GM23338 (cell line): Measurements from ENCODE around the gene OSBPL7. TPM values are rescaled to one million over a fixed set of nuclear protein-coding genes. Genes with fewer than 3 reads are reported as not detected.
A peak's percentile ranks its signal among the peaks of the same experiment; 100 is the strongest.

ENCODE experiments used
- ATAC-seq: fragments of 200-7000 bp; cut with Tn5 transposase; 3 replicates; pipeline ENCODE4 v1.9.1; 2020
- DNase-seq: peaks from one replicate; pipeline ENCODE4 v3.0.0-alpha.2; 2015; ENCODE audit warnings: low spot score
- H2AFZ ChIP-seq: fragments of 200-600 bp; sonication (generic); 2 replicates; pipeline ENCODE4 v1.8.0; 2016; ENCODE audit warnings: antibody characterized with exemption, mild to moderate bottlenecking, moderate library complexity
- H3F3A ChIP-seq: fragments of 200-600 bp; sonication (generic); replicated peaks from 2 replicates; pipeline ENCODE4 v1.8.0; 2017; ENCODE audit warnings: antibody characterized with exemption, mixed run types, low read depth
- H3K27ac ChIP-seq: fragments of 200-600 bp; sonication (generic); 2 replicates; pipeline ENCODE4 v1.6.1; 2016; ENCODE audit warnings: low read depth
- H3K27me3 ChIP-seq: fragments of 200-600 bp; sonication (generic); 2 replicates; pipeline ENCODE4 v1.8.0; 2016; ENCODE audit warnings: mild to moderate bottlenecking, mixed run types, moderate library complexity; ENCODE audit not compliant: insufficient read depth
- H3K36me3 ChIP-seq: fragments of 200-600 bp; sonication (generic); 2 replicates; pipeline ENCODE4 v1.8.0; 2016; ENCODE audit warnings: mild to moderate bottlenecking; ENCODE audit not compliant: insufficient read depth
- H3K4me1 ChIP-seq: fragments of 200-600 bp; sonication (generic); 2 replicates; pipeline ENCODE4 v1.8.0; 2016; ENCODE audit warnings: mild to moderate bottlenecking, moderate library complexity; ENCODE audit not compliant: insufficient read depth
- H3K4me2 ChIP-seq: fragments of 200-600 bp; sonication (generic); 2 replicates; pipeline ENCODE4 v1.7.1; 2017; ENCODE audit warnings: mixed run types
- H3K4me3 ChIP-seq: fragments of 200-600 bp; sonication (generic); 2 replicates; pipeline ENCODE4 v1.6.1; 2016; ENCODE audit warnings: mixed run types
- H3K79me2 ChIP-seq: fragments of 200-600 bp; sonication (generic); replicated peaks from 2 replicates; pipeline ENCODE4 v1.8.0; 2017; ENCODE audit warnings: mild to moderate bottlenecking; ENCODE audit not compliant: insufficient read depth
- H3K9me2 ChIP-seq: fragments of 200-600 bp; sonication (generic); 2 replicates; pipeline ENCODE4 v1.8.0; 2017; ENCODE audit not compliant: insufficient read depth
- H4K20me1 ChIP-seq: fragments of 200-600 bp; sonication (generic); replicated peaks from 2 replicates; pipeline ENCODE4 v1.8.0; 2017; ENCODE audit warnings: mild to moderate bottlenecking; ENCODE audit not compliant: insufficient read depth
- H3K27ac Mint-ChIP-seq: 2 replicates; pipeline ENCODE4 v1.8.0; 2020; ENCODE audit warnings: inconsistent platforms, mild to moderate bottlenecking, moderate library complexity, mixed read lengths
- H3K27me3 Mint-ChIP-seq: 3 replicates; pipeline ENCODE4 v1.8.0; 2022; ENCODE audit warnings: low read depth, mild to moderate bottlenecking, moderate library complexity, mixed read lengths, inconsistent platforms; ENCODE audit not compliant: insufficient read depth, poor library complexity
- H3K36me3 Mint-ChIP-seq: 3 replicates; pipeline ENCODE4 v1.8.0; 2021; ENCODE audit warnings: low read depth, mild to moderate bottlenecking, inconsistent platforms, moderate library complexity, mixed read lengths
- H3K4me1 Mint-ChIP-seq: 3 replicates; pipeline ENCODE4 v1.8.0; 2020; ENCODE audit warnings: mild to moderate bottlenecking, inconsistent platforms, mixed read lengths
- H3K4me3 Mint-ChIP-seq: 3 replicates; pipeline ENCODE4 v1.8.0; 2021; ENCODE audit warnings: moderate library complexity, mild to moderate bottlenecking, inconsistent platforms, mixed read lengths
- H3K9me3 Mint-ChIP-seq: 3 replicates; pipeline ENCODE4 v1.8.0; 2020; ENCODE audit warnings: moderate library complexity, mild to moderate bottlenecking, inconsistent platforms, mixed read lengths
- CREB1 ChIP-seq: fragments of 250-450 bp; sonication (Bioruptor Pico); IDR thresholded peaks from 2 replicates; pipeline ENCODE4 v1.5.0; 2020; ENCODE audit warnings: low read depth, mild to moderate bottlenecking, moderate library complexity
- CTCF ChIP-seq, 2 experiments: fragments of 200-600 bp in 1 of 2; sonication (generic) in 1 of 2; conservative IDR thresholded peaks; 2 replicates each; pipeline versions ENCODE4 v1.5.1 to v1.6.1; 2016 to 2017; ENCODE audit warnings: antibody characterized with exemption in 2 of 2, low read depth in 2 of 2, mild to moderate bottlenecking in 2 of 2, moderate library complexity in 1 of 2
- EZH2 ChIP-seq: fragments of 200-600 bp; sonication (generic); IDR thresholded peaks from one replicate; pipeline ENCODE4 v1.8.0; 2017; ENCODE audit warnings: antibody characterized with exemption, mild to moderate bottlenecking, low read depth; ENCODE audit not compliant: unreplicated experiment
- EZH2phosphoT487 ChIP-seq: fragments of 200-600 bp; sonication (generic); IDR thresholded peaks from one replicate; pipeline ENCODE4 v1.8.1; 2018; ENCODE audit warnings: antibody characterized with exemption; ENCODE audit not compliant: unreplicated experiment
- JUNB ChIP-seq: IDR thresholded peaks from one replicate; pipeline ENCODE4 v1.6.1; 2016; ENCODE audit warnings: antibody characterized with exemption; ENCODE audit not compliant: unreplicated experiment
- NANOG ChIP-seq: IDR thresholded peaks from 2 replicates; pipeline ENCODE4 v1.6.1; 2016; ENCODE audit warnings: antibody characterized with exemption, borderline replicate concordance
- POLR2AphosphoS5 ChIP-seq: IDR thresholded peaks from 2 replicates; pipeline ENCODE4 v1.6.1; 2016; ENCODE audit warnings: antibody characterized with exemption, low read depth
- STAT1 ChIP-seq: IDR thresholded peaks from one replicate; pipeline ENCODE4 v1.6.1; 2016; ENCODE audit warnings: antibody characterized with exemption; ENCODE audit not compliant: unreplicated experiment
- ZNF114 ChIP-seq: fragments of 250-450 bp; sonication (Bioruptor Pico); IDR thresholded peaks from 2 replicates; pipeline ENCODE4 v1.5.0; 2020; ENCODE audit warnings: mild to moderate bottlenecking, moderate library complexity
- ZNF331 ChIP-seq: fragments of 250-450 bp; sonication (Bioruptor Pico); IDR thresholded peaks from 2 replicates; pipeline ENCODE4 v1.5.0; 2020; ENCODE audit warnings: low read depth, mild to moderate bottlenecking, moderate library complexity
- ZNF462 ChIP-seq: fragments of 250-450 bp; sonication (Bioruptor Pico); IDR thresholded peaks from 2 replicates; pipeline ENCODE4 v1.5.0; 2020; ENCODE audit warnings: mild to moderate bottlenecking, moderate library complexity
- polyA plus RNA-seq: library from polyadenylated mRNA; unstranded; fragments of >200 nt; fragmentation: Nextera tagmentation; extraction: Ambion mirVana; gene quantifications from 2 replicates; pipeline ENCODE4 v1.2.1, GENCODE V29; 2016
- total RNA-seq: library from RNA; depleted of rRNA; stranded (reverse); fragments of >200 nt; shearing (Covaris generic); gene quantifications from 2 replicates; pipeline ENCODE4 v1.2.3, GENCODE V29; 2014

Gene OSBPL7
- total and polyA plus RNA-seq, 2 experiments from 2014 or later = 3.4 to 8.1 TPM

GRCh38 chr17:47856830-47857229, 35.2 kb upstream of the OSBPL7 start:
- TF ChIP-seq CREB1 = no peak
- no peak for TF ChIP-seq JUNB
- no peak for TF ChIP-seq POLR2AphosphoS5
- TF ChIP-seq EZH2phosphoT487 = no peak
- TF ChIP-seq ZNF331 (CRISPR knock-in tag) = no peak
- TF ChIP-seq ZNF114 (CRISPR knock-in tag) = no peak
- no peak for TF ChIP-seq CTCF (conservative IDR thresholded peaks at IDR 0.05; ENCODE audit: low read depth in 2 of 2)
- TF ChIP-seq EZH2 = no peak
- DNase-seq (no peak), ATAC-seq (no peak)
- no peak overlapping the region for H3K4me3 ChIP-seq
- peaks cover 13% of the 10 kb centered on the region; the same call in 1 of the 2 replicates for H3F3A ChIP-seq
- H3K4me2 ChIP-seq = no peak overlapping the region
- H3K4me1 Mint-ChIP-seq = peaks cover 48% of the 10 kb centered on the region
- no peaks in the 10 kb centered on the region for H3K36me3 ChIP-seq
- no peak overlapping the region for H3K27ac ChIP-seq
- peaks cover 28% of the 10 kb centered on the region for H3K4me1 ChIP-seq
- H3K9me2 ChIP-seq = peaks cover 4% of the 10 kb centered on the region; the same call in 1 of the 2 replicates
- H3K27me3 ChIP-seq = peaks cover 72% of the 10 kb centered on the region
- no peak overlapping the region for H3K27ac Mint-ChIP-seq
- H2AFZ ChIP-seq = no peak overlapping the region
- H3K79me2 ChIP-seq = no peaks in the 10 kb centered on the region
- H3K4me3 Mint-ChIP-seq = no peak overlapping the region
- H4K20me1 ChIP-seq = no peaks in the 10 kb centered on the region; the same call in 1 of the 2 replicates
- H3K36me3 Mint-ChIP-seq = no peaks in the 10 kb centered on the region
- H3K27me3 Mint-ChIP-seq = peaks cover 55% of the 10 kb centered on the region
- H3K9me3 Mint-ChIP-seq = no peaks in the 10 kb centered on the region

GRCh38 chr17:47855737-47856136, 34.1 kb upstream of the OSBPL7 start:
- Histone ChIP-seq H2AFZ (no peak overlapping the region), H3K4me2 (peak overlapping the region; percentile 43; the same call in 1 of the 2 replicates), H3K27me3 (peaks cover 79% of the 10 kb centered on the region), H3K27ac (no peak overlapping the region), H3K4me3 (no peak overlapping the region), H4K20me1 (no peaks in the 10 kb centered on the region; the same call in 1 of the 2 replicates), H3K4me1 (peaks cover 29% of the 10 kb centered on the region), H3K36me3 (no peaks in the 10 kb centered on the region), H3K79me2 (no peaks in the 10 kb centered on the region), H3F3A (peaks cover 13% of the 10 kb centered on the region; the same call in 1 of the 2 replicates), H3K9me2 (peaks cover 4% of the 10 kb centered on the region; the same call in 1 of the 2 replicates)
- Mint-ChIP-seq H3K4me3 (no peak overlapping the region), H3K36me3 (no peaks in the 10 kb centered on the region), H3K27me3 (peaks cover 58% of the 10 kb centered on the region), H3K9me3 (no peaks in the 10 kb centered on the region), H3K4me1 (peaks cover 48% of the 10 kb centered on the region), H3K27ac (no peak overlapping the region)
- ATAC-seq (no peak), DNase-seq (peak; percentile 8)
- TF ChIP-seq JUNB (no peak), ZNF114 (CRISPR knock-in tag) (no peak), ZNF462 (CRISPR knock-in tag) (no peak), STAT1 (no peak), ZNF331 (CRISPR knock-in tag) (no peak), CTCF (conservative IDR thresholded peaks at IDR 0.05; ENCODE audit: low read depth in 2 of 2) (no peak), NANOG (no peak), POLR2AphosphoS5 (no peak)
